Mammary epithelial cell (primary cell): ENCODE data around the gene NPRL2.

Source experiments
- EZH2 ChIP-seq: IDR thresholded peaks from 2 replicates; pipeline ENCODE4 v1.6.1; 2012; ENCODE audit warnings: low read length, inconsistent platforms, borderline replicate concordance
- TF ChIP-seq, protein P1 (sequence below), 2 donors: IDR thresholded peaks in 1 of 2; conservative IDR thresholded peaks in 1 of 2; 2 replicates each; pipeline ENCODE4 v1.5.1; 2011 to 2012; ENCODE audit warnings: inconsistent platforms in 2 of 2, low read length in 2 of 2, mild to moderate bottlenecking in 2 of 2, control low read depth in 1 of 2, low read depth in 1 of 2; ENCODE audit not compliant: insufficient read depth in 1 of 2; ENCODE audit errors: extremely low read depth in 1 of 2

DNA sequence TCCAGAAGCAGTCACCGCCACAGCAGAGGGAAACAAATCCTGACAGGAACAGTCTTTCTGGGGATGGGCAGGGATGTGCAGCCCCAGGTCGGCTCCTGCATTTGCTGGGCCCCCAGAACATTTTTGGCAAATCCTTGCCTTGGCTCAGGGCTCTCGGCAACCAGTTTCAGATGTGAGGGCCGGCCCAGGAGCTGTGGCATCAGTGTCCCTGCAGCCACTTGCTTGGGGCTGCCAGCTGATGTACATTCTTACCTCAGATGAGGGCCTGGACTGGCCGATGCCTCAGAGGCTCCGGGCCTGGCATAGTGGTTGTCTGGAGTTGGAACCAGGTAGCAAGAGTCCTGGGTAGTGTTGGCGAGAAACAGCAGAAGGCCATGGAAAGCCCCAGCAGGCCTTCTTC is 4.3 kb upstream of the NPRL2 start:
- TF ChIP-seq, protein P1, sequence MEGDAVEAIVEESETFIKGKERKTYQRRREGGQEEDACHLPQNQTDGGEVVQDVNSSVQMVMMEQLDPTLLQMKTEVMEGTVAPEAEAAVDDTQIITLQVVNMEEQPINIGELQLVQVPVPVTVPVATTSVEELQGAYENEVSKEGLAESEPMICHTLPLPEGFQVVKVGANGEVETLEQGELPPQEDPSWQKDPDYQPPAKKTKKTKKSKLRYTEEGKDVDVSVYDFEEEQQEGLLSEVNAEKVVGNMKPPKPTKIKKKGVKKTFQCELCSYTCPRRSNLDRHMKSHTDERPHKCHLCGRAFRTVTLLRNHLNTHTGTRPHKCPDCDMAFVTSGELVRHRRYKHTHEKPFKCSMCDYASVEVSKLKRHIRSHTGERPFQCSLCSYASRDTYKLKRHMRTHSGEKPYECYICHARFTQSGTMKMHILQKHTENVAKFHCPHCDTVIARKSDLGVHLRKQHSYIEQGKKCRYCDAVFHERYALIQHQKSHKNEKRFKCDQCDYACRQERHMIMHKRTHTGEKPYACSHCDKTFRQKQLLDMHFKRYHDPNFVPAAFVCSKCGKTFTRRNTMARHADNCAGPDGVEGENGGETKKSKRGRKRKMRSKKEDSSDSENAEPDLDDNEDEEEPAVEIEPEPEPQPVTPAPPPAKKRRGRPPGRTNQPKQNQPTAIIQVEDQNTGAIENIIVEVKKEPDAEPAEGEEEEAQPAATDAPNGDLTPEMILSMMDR (conservative IDR thresholded peaks at IDR 0.05 in 1 of 2, IDR thresholded peaks at IDR 0.05 in 1 of 2; ENCODE audit: extremely low read depth in 1 of 2, insufficient read depth in 1 of 2, low read depth in 1 of 2, low read length in 2 of 2): no peak
- no peak for TF ChIP-seq EZH2
